Dermis microvascular lymphatic vessel endothelial cell (primary cell): ENCODE data around the gene PPARA. TPM values are rescaled to one million over a fixed set of nuclear protein-coding genes. Genes with fewer than 3 reads are reported as not detected.

Source experiments
- DNase-seq, 2 donors: peaks; one replicate each; pipeline versions ENCODE4 v3.0.0 to v3.0.0-alpha.2; 2010; ENCODE audit warnings: low read depth in 2 of 2
- total RNA-seq: library from RNA; depleted of rRNA; stranded (reverse); fragments of >200 nt; gene quantifications from 2 replicates; pipeline ENCODE4 v1.2.1, GENCODE V29; 2014

PPARA gene
- total RNA-seq, 1 donor from 2014 or later: 7.1 TPM

GRCh38 chr22:46142548-46143490 lies 7.5 kb upstream of the PPARA start:
- no peak for DNase-seq

GRCh38 chr22:46143491-46144147 lies 6.7 kb upstream of the PPARA start:
- no peak for DNase-seq

DNA sequence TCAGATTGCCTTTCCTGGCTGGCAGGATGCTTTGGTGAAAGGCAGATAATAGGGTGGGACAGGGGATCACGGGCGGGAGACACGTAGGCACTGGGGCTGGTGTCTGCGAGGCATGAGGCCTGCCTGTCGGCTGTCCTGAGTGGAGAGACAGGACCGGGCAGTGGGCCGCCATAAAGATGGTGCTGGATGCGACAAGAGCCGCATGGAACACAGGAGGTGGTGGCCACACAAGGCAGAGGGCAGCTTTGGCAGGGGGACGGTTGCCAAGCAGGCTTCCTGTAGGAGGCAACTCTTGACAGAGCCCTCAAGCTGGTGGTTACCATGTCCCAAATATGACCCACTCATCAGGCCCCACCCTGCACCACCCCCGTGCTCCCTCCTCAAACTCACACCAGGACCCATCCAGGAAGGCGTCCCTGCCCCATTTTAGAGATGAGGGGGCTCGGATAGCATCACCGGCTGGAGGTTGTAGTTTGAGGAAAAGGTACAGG lies 4.9 kb upstream of the PPARA start:
- DNase-seq: no peak

GRCh38 chr22:46145896-46146295 lies 4.4 kb upstream of the PPARA start:
- DNase-seq: no peak

DNA sequence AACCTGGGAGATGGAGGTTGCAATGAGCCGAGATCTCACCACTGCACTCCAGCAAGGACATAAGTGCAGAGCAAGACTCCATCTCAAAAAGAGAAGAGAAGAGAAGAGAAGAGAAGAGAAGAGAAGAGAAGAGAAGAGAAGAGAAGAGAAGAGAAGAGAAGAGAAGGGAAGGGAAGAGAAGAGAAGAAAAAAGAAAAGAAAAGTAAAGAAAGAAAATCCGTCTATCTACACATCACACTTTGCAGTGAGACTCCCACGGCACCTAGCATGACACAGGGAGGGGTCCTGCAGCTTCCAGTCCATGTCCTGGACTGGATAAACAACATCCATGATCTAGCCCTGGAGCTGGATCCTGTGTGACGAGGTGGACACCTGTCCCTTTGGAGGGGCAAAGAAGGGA lies 4.0 kb upstream of the PPARA start:
- no peak for DNase-seq

- no peak for DNase-seq
These were observed 3.3 kb upstream of the PPARA start for GRCh38 chr22:46147061-46147460.

DNA sequence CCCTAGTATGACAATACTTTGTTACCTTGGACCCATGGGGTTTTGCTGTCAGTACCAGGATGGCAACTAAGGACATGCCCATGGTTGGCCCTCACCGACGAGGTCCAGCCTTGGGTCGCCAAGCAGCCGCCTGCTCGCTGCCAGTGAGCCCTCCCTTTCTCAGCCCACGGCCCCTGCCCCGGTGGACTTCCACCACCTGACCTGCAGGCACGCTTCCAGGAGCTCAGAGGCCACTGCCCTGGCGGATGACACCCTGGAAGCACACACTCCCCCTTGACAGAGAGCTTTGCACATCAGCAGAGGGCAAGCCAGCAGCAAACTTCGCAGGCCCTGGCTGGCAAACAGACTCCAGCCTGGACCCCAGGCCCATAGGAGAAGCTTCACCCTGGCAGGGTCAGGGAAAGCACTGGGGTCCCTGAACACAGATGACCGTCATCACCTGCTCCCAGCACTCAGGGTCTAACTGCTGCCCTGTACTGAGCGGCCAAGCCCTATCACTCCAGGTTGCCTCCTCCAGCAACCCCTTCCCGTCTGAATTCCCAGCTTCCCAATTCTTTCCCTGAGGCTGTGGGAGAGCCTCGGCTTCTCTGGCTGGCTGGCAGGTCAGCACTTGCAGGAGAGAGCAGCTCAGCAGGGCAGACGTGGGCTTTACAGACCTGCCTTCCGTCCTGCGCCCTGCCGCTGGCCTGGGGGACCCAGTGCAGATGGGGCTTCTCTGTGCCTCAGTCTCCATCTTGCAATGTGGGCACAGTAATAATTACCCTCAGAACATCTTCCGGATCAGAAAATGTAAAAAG lies 2.7 kb upstream of the PPARA start:
- DNase-seq: no peak

- no peak for DNase-seq
These were observed 2.0 kb upstream of the PPARA start for GRCh38 chr22:46148336-46148735.

GRCh38 chr22:46148816-46149511 lies 1.4 kb upstream of the PPARA start:
- DNase-seq: no peak

- no peak for DNase-seq
These were observed 753 bp upstream of the PPARA start for GRCh38 chr22:46149512-46150033.

- DNase-seq: no peak
These were observed 540 bp downstream of the PPARA start for GRCh38 chr22:46150655-46151477.

- DNase-seq: no peak
These were observed 3.6 kb downstream of the PPARA start for GRCh38 chr22:46153930-46154329.

GRCh38 chr22:46156031-46156430 lies 5.7 kb downstream of the PPARA start:
- no peak for DNase-seq

- DNase-seq: no peak
These were observed 8.0 kb downstream of the PPARA start for GRCh38 chr22:46158283-46158682.

DNA sequence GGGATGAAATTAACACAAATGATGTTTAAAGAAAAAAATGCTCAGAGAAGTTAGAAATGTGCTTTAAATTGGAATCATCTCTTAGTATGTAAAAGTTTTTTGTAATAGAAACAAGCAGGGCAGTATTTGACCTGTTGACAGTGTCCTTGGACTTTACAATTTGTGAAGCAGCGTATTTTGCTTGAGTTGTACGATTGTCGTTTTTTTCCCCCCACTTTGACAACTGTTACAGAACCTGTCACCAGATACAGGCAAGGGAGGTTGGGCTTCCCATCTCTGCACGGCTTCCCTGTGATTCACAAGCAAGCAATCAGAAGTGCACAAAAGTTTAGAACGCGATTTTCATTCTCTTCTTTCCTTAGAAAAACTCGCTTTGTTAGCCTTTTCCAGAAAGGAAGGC lies 8.9 kb downstream of the PPARA start:
- DNase-seq: no peak

GRCh38 chr22:46159777-46160176 lies 9.5 kb downstream of the PPARA start:
- DNase-seq: no peak

DNA sequence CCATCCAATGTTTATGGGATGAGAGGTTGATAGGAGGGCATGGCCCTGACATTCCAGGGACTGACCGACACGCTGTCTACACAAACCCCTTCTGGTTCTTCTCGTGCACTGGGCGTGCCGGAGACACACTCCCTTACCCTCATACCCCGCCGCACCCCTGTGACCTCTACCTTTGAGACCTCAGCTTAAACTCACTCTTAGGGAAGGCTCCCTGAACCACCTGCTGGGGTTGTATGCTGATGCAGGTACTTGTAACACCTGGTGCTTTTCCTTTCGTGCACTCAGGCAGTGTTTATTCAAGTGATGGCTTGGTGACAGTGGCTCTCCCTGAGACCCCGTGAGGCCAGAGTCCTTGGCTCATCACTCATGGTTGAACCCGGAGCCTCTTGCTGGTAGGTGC lies 12.0 kb downstream of the PPARA start:
- DNase-seq: no peak

DNA sequence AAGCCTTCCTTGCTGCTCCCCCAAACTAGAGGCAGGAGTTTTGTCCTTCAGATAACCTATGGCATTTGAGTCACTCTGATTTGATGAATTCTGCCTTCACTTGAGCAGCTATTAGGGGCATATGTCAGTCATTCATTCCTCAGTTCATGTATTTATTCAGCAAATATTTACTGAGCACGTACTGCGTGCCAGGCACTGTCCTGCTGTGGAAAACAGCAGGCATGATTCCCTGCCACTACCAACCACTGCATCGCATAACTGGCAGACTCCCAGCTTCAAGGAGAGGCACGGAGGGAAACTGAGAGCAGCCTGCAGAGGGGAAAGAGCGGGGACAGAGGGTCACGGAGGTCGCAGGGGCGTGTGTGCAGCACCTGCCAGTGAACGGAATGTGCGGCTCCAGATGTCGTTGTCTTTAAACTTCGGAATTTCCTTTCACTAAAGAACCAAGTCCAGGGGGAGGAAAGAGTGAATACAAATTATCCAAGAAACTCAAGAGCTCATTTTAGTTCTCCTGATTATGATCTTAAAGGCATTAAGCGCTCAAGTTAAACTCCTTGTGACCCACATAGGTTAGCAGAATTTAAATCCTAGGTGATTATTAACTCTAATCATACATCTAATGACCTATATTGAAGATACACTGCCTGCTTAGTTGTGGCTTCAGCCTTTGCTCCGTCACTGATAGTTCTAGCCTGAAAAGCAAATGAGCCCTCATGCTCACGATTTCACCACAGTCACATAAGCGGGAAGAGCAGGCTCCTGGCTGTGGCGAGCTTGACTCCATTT lies 12.6 kb downstream of the PPARA start:
- no peak for DNase-seq

GRCh38 chr22:46163557-46163888 lies 13.2 kb downstream of the PPARA start:
- DNase-seq: no peak

GRCh38 chr22:46165977-46166376 lies 15.7 kb downstream of the PPARA start:
- DNase-seq: no peak
